NB4 (cell line): ENCODE results near the gene SGSM2.
A peak's percentile ranks its signal among the peaks of the same experiment; 100 is the strongest.

Experiments
- MYC ChIP-seq: IDR thresholded peaks from 2 replicates; pipeline ENCODE4 v1.6.1; 2011; ENCODE audit warnings: low read depth, low read length
- POLR2A ChIP-seq: IDR thresholded peaks from 2 replicates; pipeline ENCODE4 v1.6.1; 2011; ENCODE audit warnings: mild to moderate bottlenecking; ENCODE audit not compliant: insufficient read length; ENCODE audit errors: extremely low read depth
- TF ChIP-seq, protein P1 (sequence below): IDR thresholded peaks from one replicate; pipeline ENCODE4 v1.5.1; 2012; ENCODE audit warnings: low read depth, low read length
- TF ChIP-seq, protein P2 (sequence below): IDR thresholded peaks from 2 replicates; pipeline ENCODE4 v1.6.1; 2011; ENCODE audit warnings: low read depth, low read length

DNA sequence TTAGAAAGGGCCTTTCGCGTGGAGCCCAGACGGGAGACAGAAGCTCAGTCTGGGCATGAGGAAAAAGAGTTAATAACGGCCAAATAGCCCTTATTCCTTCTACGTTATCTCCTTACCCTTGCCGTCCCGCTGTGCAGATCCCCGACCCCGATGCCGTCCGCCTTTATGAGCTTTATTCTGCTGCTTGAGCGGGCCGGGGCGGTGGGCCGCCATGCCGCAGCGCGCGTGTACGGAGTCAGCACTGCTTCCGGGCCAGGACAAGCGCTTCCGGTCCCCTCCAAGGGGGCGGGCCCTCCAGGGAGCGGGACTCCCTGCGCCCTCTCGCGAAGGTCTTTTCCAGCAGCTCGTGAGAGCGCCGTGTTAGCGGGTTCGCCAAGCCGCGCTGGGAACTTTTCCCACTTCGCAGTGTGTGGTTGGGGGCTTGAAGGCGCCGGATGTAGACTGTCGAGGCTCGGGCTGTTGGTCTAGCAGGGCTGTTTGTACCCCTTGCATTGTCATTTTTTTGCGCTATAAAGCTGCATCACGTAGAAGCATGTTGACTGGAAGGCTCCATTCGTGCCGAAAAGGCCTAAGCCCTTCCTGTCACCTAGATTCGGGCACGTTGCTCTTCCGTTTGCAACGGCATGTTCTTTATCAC is 968 bp upstream of the SGSM2 start, which contains the start of gene TSR1:
- TF ChIP-seq MYC = peak; percentile 98
- TF ChIP-seq POLR2A = peak; percentile 84
- TF ChIP-seq, protein P1, sequence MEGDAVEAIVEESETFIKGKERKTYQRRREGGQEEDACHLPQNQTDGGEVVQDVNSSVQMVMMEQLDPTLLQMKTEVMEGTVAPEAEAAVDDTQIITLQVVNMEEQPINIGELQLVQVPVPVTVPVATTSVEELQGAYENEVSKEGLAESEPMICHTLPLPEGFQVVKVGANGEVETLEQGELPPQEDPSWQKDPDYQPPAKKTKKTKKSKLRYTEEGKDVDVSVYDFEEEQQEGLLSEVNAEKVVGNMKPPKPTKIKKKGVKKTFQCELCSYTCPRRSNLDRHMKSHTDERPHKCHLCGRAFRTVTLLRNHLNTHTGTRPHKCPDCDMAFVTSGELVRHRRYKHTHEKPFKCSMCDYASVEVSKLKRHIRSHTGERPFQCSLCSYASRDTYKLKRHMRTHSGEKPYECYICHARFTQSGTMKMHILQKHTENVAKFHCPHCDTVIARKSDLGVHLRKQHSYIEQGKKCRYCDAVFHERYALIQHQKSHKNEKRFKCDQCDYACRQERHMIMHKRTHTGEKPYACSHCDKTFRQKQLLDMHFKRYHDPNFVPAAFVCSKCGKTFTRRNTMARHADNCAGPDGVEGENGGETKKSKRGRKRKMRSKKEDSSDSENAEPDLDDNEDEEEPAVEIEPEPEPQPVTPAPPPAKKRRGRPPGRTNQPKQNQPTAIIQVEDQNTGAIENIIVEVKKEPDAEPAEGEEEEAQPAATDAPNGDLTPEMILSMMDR = no peak
- TF ChIP-seq, protein P2, sequence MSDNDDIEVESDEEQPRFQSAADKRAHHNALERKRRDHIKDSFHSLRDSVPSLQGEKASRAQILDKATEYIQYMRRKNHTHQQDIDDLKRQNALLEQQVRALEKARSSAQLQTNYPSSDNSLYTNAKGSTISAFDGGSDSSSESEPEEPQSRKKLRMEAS = peak; percentile 87
